HCT116 (cell line): ENCODE measurements around the gene TECPR1. TPM values are rescaled to one million over a fixed set of nuclear protein-coding genes. Genes with fewer than 3 reads are reported as not detected.

ENCODE experiments used
- ATAC-seq: fragments of 200-7000 bp; cut with Tn5 transposase; 2 replicates; pipeline ENCODE4 v1.9.1; 2020; ENCODE audit warnings: mild to moderate bottlenecking, moderate library complexity
- BruUV-seq: library from RNA; stranded (reverse); fragments of 400-500 nt; replicated peaks from 2 replicates; lab custom pipeline; 2021; lab: Mats Ljungman, UMichigan
- CTCF ChIA-PET: fragments of 300-600 bp; sonication (Branson Sonifier 250); formaldehyde crosslinking; loops from one replicate; lab custom pipeline; 2021; ENCODE audit warnings: antibody characterized with exemption; lab: Charles Lee
- POLR2A ChIA-PET: fragments of 300-600, 350-600 bp; sonication (Branson Sonifier 250); formaldehyde crosslinking; loops from one replicate; lab custom pipeline; 2021; ENCODE audit warnings: antibody characterized with exemption; lab: Charles Lee
- RAD21 ChIA-PET, 2 experiments: fragments of 300-600 bp; sonication (Branson Sonifier 250); formaldehyde crosslinking; loops; one replicate each; lab custom pipeline; 2023; ENCODE audit warnings: low total read pairs in 2 of 2; ENCODE audit not compliant: uncharacterized antibody in 2 of 2, unreplicated experiment in 2 of 2, low non-redundant PET in 1 of 2; lab: Charles Lee
- DNase-seq: peaks from one replicate; pipeline ENCODE4 v3.0.0-alpha.2; 2010; ENCODE audit warnings: low read depth, low spot score
- H2AFZ ChIP-seq: fragments of 200-600 bp; shearing (Covaris generic), sonication (generic); 2 replicates; pipeline ENCODE4 v1.6.1; 2017; ENCODE audit warnings: low read depth, mixed run types, mixed read lengths, antibody characterized with exemption, low read length; ENCODE audit not compliant: poor library complexity, severe bottlenecking
- H3K27ac ChIP-seq: 2 replicates; pipeline ENCODE4 v1.5.1; 2012; ENCODE audit warnings: low read depth, low read length
- H3K27me3 ChIP-seq: fragments of 200-600 bp; sonication (generic); 2 replicates; pipeline ENCODE4 v1.6.1; 2016; ENCODE audit warnings: mixed run types, low read length, mixed read lengths; ENCODE audit not compliant: insufficient read depth
- H3K36me3 ChIP-seq, 2 experiments: fragments of 200-500 bp in 1 of 2; fragments of 200-600 bp in 1 of 2; sonication (Bioruptor generic) in 1 of 2; sonication (generic) in 1 of 2; 2 replicates each; pipeline versions ENCODE4 v1.5.1 to v1.6.1; 2014 to 2016; ENCODE audit warnings: low read length in 2 of 2, inconsistent platforms in 1 of 2, mixed read lengths in 1 of 2, mixed run types in 1 of 2; ENCODE audit not compliant: insufficient read depth in 2 of 2, control insufficient read depth in 1 of 2
- H3K4me1 ChIP-seq, 2 experiments: fragments of 200-600 bp in 1 of 2; sonication (generic) in 1 of 2; 2 replicates each; pipeline versions ENCODE4 v1.5.1 to v1.6.1; 2012 to 2017; ENCODE audit warnings: low read length in 2 of 2, inconsistent platforms in 1 of 2, mild to moderate bottlenecking in 1 of 2, mixed read lengths in 1 of 2, mixed run types in 1 of 2, moderate library complexity in 1 of 2; ENCODE audit not compliant: insufficient read depth in 2 of 2, control insufficient read depth in 1 of 2
- H3K4me2 ChIP-seq: fragments of 200-600 bp; sonication (generic); 2 replicates; pipeline ENCODE4 v1.6.1; 2017; ENCODE audit warnings: mixed run types, low read length, mixed read lengths
- H3K4me3 ChIP-seq, 2 experiments: fragments of 200-600 bp in 1 of 2; sonication (generic) in 1 of 2; replicated peaks in 1 of 2; 2 replicates each; pipeline ENCODE4 v1.5.1; 2011 to 2016; ENCODE audit warnings: low read length in 2 of 2, control low read depth in 1 of 2, low read depth in 1 of 2, mild to moderate bottlenecking in 1 of 2, mixed read lengths in 1 of 2, mixed run types in 1 of 2
- H3K79me2 ChIP-seq: fragments of 200-600 bp; sonication (generic); 2 replicates; pipeline ENCODE4 v1.6.1; 2017; ENCODE audit warnings: mild to moderate bottlenecking, mixed run types, low read length, moderate library complexity, mixed read lengths; ENCODE audit not compliant: insufficient read depth
- H3K9ac ChIP-seq: fragments of 200-600 bp; sonication (generic); 2 replicates; pipeline ENCODE4 v1.6.1; 2016; ENCODE audit warnings: low read length, mixed read lengths
- H3K9me2 ChIP-seq: fragments of 200-600 bp; sonication (generic), shearing (Covaris generic); 2 replicates; pipeline ENCODE4 v1.6.1; 2017; ENCODE audit warnings: mixed run types, mild to moderate bottlenecking, moderate library complexity; ENCODE audit not compliant: insufficient read depth
- H3K9me3 ChIP-seq, 2 experiments: fragments of 200-500 bp in 1 of 2; fragments of 200-600 bp in 1 of 2; sonication (Bioruptor generic) in 1 of 2; sonication (generic) in 1 of 2; 2 replicates each; pipeline ENCODE4 v1.6.1; 2014 to 2017; ENCODE audit warnings: low read length in 2 of 2, mixed read lengths in 2 of 2, inconsistent platforms in 1 of 2, low read depth in 1 of 2, mild to moderate bottlenecking in 1 of 2, mixed run types in 1 of 2, moderate library complexity in 1 of 2; ENCODE audit not compliant: control insufficient read depth in 1 of 2, insufficient read depth in 1 of 2
- H4K20me1 ChIP-seq: fragments of 200-600 bp; sonication (generic), shearing (Covaris generic); 2 replicates; pipeline ENCODE4 v1.6.1; 2017; ENCODE audit warnings: mixed run types, mild to moderate bottlenecking, moderate library complexity; ENCODE audit not compliant: insufficient read depth
- CBX3 ChIP-seq: IDR thresholded peaks from 2 replicates; pipeline ENCODE4 v1.6.1; 2012; ENCODE audit warnings: low read depth
- CEBPB ChIP-seq: IDR thresholded peaks from 2 replicates; pipeline ENCODE4 v1.6.1; 2012; ENCODE audit warnings: low read depth
- CTCF ChIP-seq, 3 experiments: fragments of 200-600 bp in 1 of 3; sonication (generic) in 1 of 3; IDR thresholded peaks in 2 of 3; conservative IDR thresholded peaks in 1 of 3; 2 replicates each; pipeline ENCODE4 v1.5.1; 2012 to 2017; ENCODE audit warnings: low read depth in 2 of 3, low read length in 2 of 3, antibody characterized with exemption in 1 of 3, borderline replicate concordance in 1 of 3, control low read depth in 1 of 3, mild to moderate bottlenecking in 1 of 3, mixed read lengths in 1 of 3, mixed run types in 1 of 3, moderate library complexity in 1 of 3; ENCODE audit not compliant: insufficient read depth in 1 of 3
- ELF1 ChIP-seq: IDR thresholded peaks from 2 replicates; pipeline ENCODE4 v1.6.1; 2012; ENCODE audit warnings: low read depth, borderline replicate concordance
- EZH2 ChIP-seq: fragments of 200-600 bp; sonication (generic); IDR thresholded peaks from 2 replicates; pipeline ENCODE4 v1.6.1; 2017; ENCODE audit warnings: antibody characterized with exemption, mixed run types
- EZH2phosphoT487 ChIP-seq: fragments of 200-600 bp; IDR thresholded peaks from 2 replicates; pipeline ENCODE4 v1.6.1; 2018; ENCODE audit warnings: antibody characterized with exemption, borderline replicate concordance
- FOSL1 ChIP-seq: IDR thresholded peaks from 2 replicates; pipeline ENCODE4 v1.6.1; 2012; ENCODE audit warnings: low read depth
- JUND ChIP-seq: IDR thresholded peaks from 2 replicates; pipeline ENCODE4 v1.6.1; 2012
- POLR2A ChIP-seq: IDR thresholded peaks from 2 replicates; pipeline ENCODE4 v1.7.0; 2011; ENCODE audit warnings: borderline replicate concordance; ENCODE audit not compliant: insufficient read depth, insufficient read length; ENCODE audit errors: extremely low read depth
- POLR2AphosphoS5 ChIP-seq: IDR thresholded peaks from 2 replicates; pipeline ENCODE4 v1.6.1; 2011; ENCODE audit warnings: mild to moderate bottlenecking, low read depth, low read length, moderate library complexity
- SIN3A ChIP-seq: IDR thresholded peaks from 2 replicates; pipeline ENCODE4 v1.6.1; 2012; ENCODE audit warnings: low read depth
- SP1 ChIP-seq: IDR thresholded peaks from 2 replicates; pipeline ENCODE4 v1.6.1; 2012; ENCODE audit warnings: low read depth
- TCF7L2 ChIP-seq: IDR thresholded peaks from 2 replicates; pipeline ENCODE4 v1.7.0; 2011; ENCODE audit warnings: borderline replicate concordance, inconsistent platforms; ENCODE audit not compliant: insufficient read depth, insufficient read length; ENCODE audit errors: extremely low read depth
- YY1 ChIP-seq: IDR thresholded peaks from 2 replicates; pipeline ENCODE4 v1.6.1; 2011; ENCODE audit warnings: low read length, low read depth, moderate library complexity, mild to moderate bottlenecking; ENCODE audit not compliant: insufficient replicate concordance; ENCODE audit errors: extremely low read depth
- ZBTB33 ChIP-seq: IDR thresholded peaks from 2 replicates; pipeline ENCODE4 v1.6.1; 2011; ENCODE audit warnings: mild to moderate bottlenecking, low read length, moderate library complexity; ENCODE audit not compliant: insufficient replicate concordance; ENCODE audit errors: extremely low read depth
- intact Hi-C: fragments of 100-400 bp; cut with micrococcal nuclease; formaldehyde crosslinking; loops from 2 replicates; pipeline ENCODE4 v1.10.0; 2022
- total RNA-seq: library from RNA; stranded (reverse); gene quantifications from one replicate; pipeline ENCODE4 v1.2.1, GENCODE V29; 2021; ENCODE audit not compliant: unreplicated experiment
- TF ChIP-seq, protein P1 (sequence below): IDR thresholded peaks from 2 replicates; pipeline ENCODE4 v1.6.1; 2012

The TECPR1 gene
- total RNA-seq, 1 experiment from 2014 or later = 19.9 TPM

DNA sequence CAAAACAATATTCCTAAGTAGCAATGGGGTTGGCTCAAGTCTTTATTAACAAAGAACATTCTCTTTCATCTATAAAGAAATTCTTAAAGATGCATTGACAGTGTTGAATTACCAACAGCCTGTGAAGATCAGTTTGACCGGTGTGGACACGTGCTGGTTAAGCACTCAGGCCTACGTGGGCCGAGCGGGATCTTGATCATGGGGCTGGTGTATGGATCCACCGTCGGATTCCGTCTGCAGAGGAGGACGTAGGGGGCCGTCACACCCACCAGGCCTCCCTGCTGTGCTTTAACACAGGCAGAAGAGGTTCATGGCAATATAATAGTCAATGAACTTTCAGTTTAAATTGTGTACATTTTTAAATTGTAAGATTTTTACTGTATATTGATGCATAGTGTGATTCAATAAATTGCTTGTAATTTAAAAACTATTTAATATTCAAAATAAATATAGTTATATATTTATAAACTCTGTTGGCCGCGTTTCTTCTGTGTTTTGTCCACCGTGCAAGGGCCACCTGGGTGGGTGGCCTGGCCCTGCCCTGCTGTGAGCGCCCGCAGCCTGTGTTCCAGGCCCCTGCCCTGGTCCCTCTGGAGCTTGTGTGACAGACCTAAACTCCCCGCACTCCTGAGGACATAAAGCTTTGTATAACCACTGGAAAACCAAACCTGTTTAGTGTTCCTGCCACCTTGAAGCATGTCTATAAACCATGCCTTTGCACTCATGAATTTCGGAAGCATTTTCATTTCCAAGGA, 42.7 kb downstream of the TECPR1 start:
- no peak overlapping the region for H3K4me3 ChIP-seq
- no peaks in the 10 kb centered on the region for H3K9me3 ChIP-seq
- H3K27ac ChIP-seq = no peak overlapping the region
- no peaks in the 10 kb centered on the region for H3K79me2 ChIP-seq
- H2AFZ ChIP-seq = no peak overlapping the region
- ChIA-PET RAD21 (no interaction called here), CTCF (no interaction called here), POLR2A (no interaction called here)
- H4K20me1 ChIP-seq = no peaks in the 10 kb centered on the region
- no peaks in the 10 kb centered on the region for H3K27me3 ChIP-seq
- H3K4me2 ChIP-seq = no peak overlapping the region
- intact Hi-C loops = no loop called here
- BruUV-seq = no TSS peak
- ATAC-seq (no peak), DNase-seq (no peak)
- peaks cover 0 to 2% of the 10 kb centered on the region in 2 experiments; a peak in 1 of 4 replicates for H3K36me3 ChIP-seq
- H3K9ac ChIP-seq = no peak overlapping the region
- no peaks in the 10 kb centered on the region for H3K9me2 ChIP-seq
- TF ChIP-seq POLR2AphosphoS5 (no peak), EZH2phosphoT487 (no peak), CTCF (IDR thresholded peaks at IDR 0.05 in 2 of 3, conservative IDR thresholded peaks at IDR 0.05 in 1 of 3; ENCODE audit: borderline replicate concordance in 1 of 3, insufficient read depth in 1 of 3, low read depth in 2 of 3, low read length in 2 of 3) (no peak), SP1 (no peak), SIN3A (no peak), EZH2 (no peak), YY1 (no peak), CBX3 (no peak), TCF7L2 (no peak), ELF1 (no peak), ZBTB33 (no peak), JUND (no peak), FOSL1 (no peak), POLR2A (no peak), CEBPB (no peak)
- TF ChIP-seq, protein P1, sequence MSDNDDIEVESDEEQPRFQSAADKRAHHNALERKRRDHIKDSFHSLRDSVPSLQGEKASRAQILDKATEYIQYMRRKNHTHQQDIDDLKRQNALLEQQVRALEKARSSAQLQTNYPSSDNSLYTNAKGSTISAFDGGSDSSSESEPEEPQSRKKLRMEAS = no peak
- peaks cover 3 to 7% of the 10 kb centered on the region in 2 experiments; a peak in 2 of 4 replicates for H3K4me1 ChIP-seq
